SK-N-SH (cell line): ENCODE data around the gene AKAP9. TPM values are rescaled to one million over a fixed set of nuclear protein-coding genes. Genes with fewer than 3 reads are reported as not detected.

Experiments used
- CTCF ChIA-PET: fragments of 300-600, 350-600 bp; formaldehyde crosslinking; extraction: SDS; loops from one replicate; lab custom pipeline; 2021; lab: Yijun Ruan, JAX
- POLR2A ChIA-PET: fragments of 350-600 bp; sonication (Branson Sonifier 250); formaldehyde crosslinking; extraction: SDS; loops from one replicate; lab custom pipeline; 2020; ENCODE audit warnings: antibody characterized with exemption, inconsistent platforms; lab: Yijun Ruan, JAX
- DNase-seq: peaks from one replicate; pipeline ENCODE4 v3.0.0; 2012
- H2AFZ ChIP-seq: fragments of 200-600 bp; sonication (generic); 2 replicates; pipeline ENCODE4 v1.8.1; 2016; ENCODE audit warnings: antibody characterized with exemption, mild to moderate bottlenecking, low read depth
- H3F3A ChIP-seq: fragments of 200-600 bp; sonication (generic); replicated peaks from 2 replicates; pipeline ENCODE3; 2016; ENCODE audit warnings: antibody characterized with exemption, mild to moderate bottlenecking; ENCODE audit not compliant: insufficient read depth
- H3K27ac ChIP-seq, 2 experiments: fragments of 200-500 bp in 1 of 2; fragments of 200-600 bp in 1 of 2; sonication (Bioruptor generic) in 1 of 2; sonication (generic), shearing (Covaris generic) in 1 of 2; 2 replicates each; pipeline versions ENCODE4 v1.5.1 to v1.6.1; 2014 to 2016; ENCODE audit warnings: low read depth in 2 of 2, inconsistent platforms in 1 of 2, low read length in 1 of 2, mild to moderate bottlenecking in 1 of 2, mixed read lengths in 1 of 2
- H3K27me3 ChIP-seq: fragments of 200-600 bp; sonication (generic), shearing (Covaris generic); 2 replicates; pipeline ENCODE4 v1.6.1; 2016; ENCODE audit warnings: mixed run types; ENCODE audit not compliant: insufficient read depth
- H3K36me3 ChIP-seq, 2 experiments: fragments of 200-500 bp in 1 of 2; fragments of 200-600 bp in 1 of 2; sonication (Bioruptor generic) in 1 of 2; sonication (generic) in 1 of 2; replicated peaks in 1 of 2; 2 replicates each; pipeline versions ENCODE3 to v1.5.1; 2014 to 2016; ENCODE audit warnings: low read length in 1 of 2, mild to moderate bottlenecking in 1 of 2; ENCODE audit not compliant: insufficient read depth in 2 of 2, control insufficient read depth in 1 of 2
- H3K4me1 ChIP-seq, 2 experiments: fragments of 200-500 bp in 1 of 2; fragments of 200-600 bp in 1 of 2; sonication (Bioruptor generic) in 1 of 2; sonication (generic), shearing (Covaris generic) in 1 of 2; 2 replicates each; pipeline versions ENCODE4 v1.5.1 to v1.6.1; 2014 to 2016; ENCODE audit warnings: low read depth in 1 of 2, low read length in 1 of 2, mixed run types in 1 of 2; ENCODE audit not compliant: insufficient read depth in 2 of 2, control insufficient read depth in 1 of 2
- H3K4me2 ChIP-seq: fragments of 200-600 bp; sonication (generic), shearing (Covaris generic); 2 replicates; pipeline ENCODE4 v1.6.1; 2017; ENCODE audit warnings: mixed run types
- H3K4me3 ChIP-seq, 2 experiments: fragments of 200-500 bp in 1 of 2; fragments of 200-600 bp in 1 of 2; sonication (Bioruptor generic) in 1 of 2; sonication (generic), shearing (Covaris generic) in 1 of 2; 2 replicates each; pipeline versions ENCODE4 v1.5.1 to v1.8.1; 2014 to 2016; ENCODE audit warnings: low read depth in 2 of 2, inconsistent platforms in 1 of 2, low read length in 1 of 2, mild to moderate bottlenecking in 1 of 2, mixed read lengths in 1 of 2, moderate library complexity in 1 of 2
- H3K79me2 ChIP-seq: fragments of 200-600 bp; sonication (generic); 2 replicates; pipeline ENCODE4 v1.8.1; 2017; ENCODE audit warnings: mild to moderate bottlenecking; ENCODE audit not compliant: insufficient read depth
- H3K9ac ChIP-seq: fragments of 200-600 bp; sonication (generic); 2 replicates; pipeline ENCODE4 v1.6.1; 2017; ENCODE audit warnings: mixed run types
- H3K9me2 ChIP-seq: fragments of 200-600 bp; sonication (generic); 2 replicates; pipeline ENCODE4 v1.6.1; 2017; ENCODE audit warnings: mixed run types
- H3K9me3 ChIP-seq: fragments of 200-600 bp; sonication (generic); 2 replicates; pipeline ENCODE4 v1.6.1; 2017; ENCODE audit warnings: mixed run types, mild to moderate bottlenecking, moderate library complexity
- H4K20me1 ChIP-seq: fragments of 200-600 bp; sonication (generic); 2 replicates; pipeline ENCODE4 v1.6.1; 2017; ENCODE audit warnings: mild to moderate bottlenecking, mixed run types; ENCODE audit not compliant: insufficient read depth
- EP300 ChIP-seq, 2 experiments: IDR thresholded peaks; 2 replicates each; pipeline versions ENCODE4 v1.4.0 to v1.6.1; 2012; ENCODE audit warnings: borderline replicate concordance in 1 of 2, low read depth in 1 of 2, low read length in 1 of 2
- FOSL2 ChIP-seq: IDR thresholded peaks from 2 replicates; pipeline ENCODE4 v1.4.0; 2012; ENCODE audit warnings: low read depth, mild to moderate bottlenecking, moderate library complexity, borderline replicate concordance
- FOXJ3 ChIP-seq: sonication (generic); formaldehyde crosslinking; IDR thresholded peaks from 2 replicates; pipeline ENCODE4 v1.5.1; 2020; ENCODE audit warnings: mild to moderate bottlenecking, missing genetic modification reagents
- FOXM1 ChIP-seq: IDR thresholded peaks from 2 replicates; pipeline ENCODE4 v1.4.0; 2012; ENCODE audit warnings: low read depth, mild to moderate bottlenecking
- GABPA ChIP-seq: IDR thresholded peaks from 2 replicates; pipeline ENCODE4 v1.4.0; 2012; ENCODE audit warnings: low read depth, mild to moderate bottlenecking
- GATA2 ChIP-seq: sonication (generic); formaldehyde crosslinking; IDR thresholded peaks from 2 replicates; pipeline ENCODE4 v1.5.0; 2020; ENCODE audit warnings: mild to moderate bottlenecking, missing genetic modification reagents
- IRF3 ChIP-seq: fragments of 150-350 bp; IDR thresholded peaks from 2 replicates; pipeline ENCODE4 v1.6.1; 2016; ENCODE audit warnings: mild to moderate bottlenecking, low read depth, low read length
- MEF2A ChIP-seq: IDR thresholded peaks from 2 replicates; pipeline ENCODE4 v1.4.0; 2012; ENCODE audit warnings: low read depth, borderline replicate concordance
- MXI1 ChIP-seq: IDR thresholded peaks from 2 replicates; pipeline ENCODE4 v1.6.1; 2012; ENCODE audit warnings: mild to moderate bottlenecking, low read depth, low read length, improper control_type of control experiment
- POLR2AphosphoS5 ChIP-seq: IDR thresholded peaks from 2 replicates; pipeline ENCODE4 v1.6.1; 2012; ENCODE audit warnings: low read depth, low read length
- RAD21 ChIP-seq: IDR thresholded peaks from 2 replicates; pipeline ENCODE4 v1.6.1; 2012; ENCODE audit warnings: mild to moderate bottlenecking, low read length
- RCOR1 ChIP-seq: fragments of 150-350 bp; IDR thresholded peaks from 2 replicates; pipeline ENCODE4 v1.6.1; 2017; ENCODE audit warnings: antibody characterized with exemption, low read length
- RXRA ChIP-seq: IDR thresholded peaks from 2 replicates; pipeline ENCODE4 v1.4.0; 2012; ENCODE audit warnings: low read depth, mild to moderate bottlenecking, borderline replicate concordance
- SMC3 ChIP-seq: IDR thresholded peaks from 2 replicates; pipeline ENCODE4 v1.6.1; 2012; ENCODE audit warnings: low read depth, low read length, improper control_type of control experiment
- TCF12 ChIP-seq: IDR thresholded peaks from 2 replicates; pipeline ENCODE4 v1.4.0; 2012
- YY1 ChIP-seq: IDR thresholded peaks from 2 replicates; pipeline ENCODE4 v1.4.0; 2012; ENCODE audit warnings: low read depth, mild to moderate bottlenecking
- WGBS: methylation state at CpG from one replicate; pipeline ENCODE4 v1.1.6; 2017; ENCODE audit warnings: low lambda C conversion rate; 5-methylcytosine and 5-hydroxymethylcytosine counted together
- polyA plus RNA-seq, 3 experiments: library from polyadenylated mRNA; depleted of rRNA; stranded (reverse); fragments of >200 nt; gene quantifications; 2 replicates each; pipeline ENCODE4 v1.2.3, GENCODE V29; 2012
- TF ChIP-seq, protein P1 (sequence below): IDR thresholded peaks from 2 replicates; pipeline ENCODE4; 2012
- TF ChIP-seq, protein P2 (sequence below): fragments of 200-600 bp; sonication (generic); IDR thresholded peaks from 2 replicates; pipeline ENCODE4 v1.6.1; 2017; ENCODE audit warnings: antibody characterized with exemption, mild to moderate bottlenecking, moderate library complexity

Gene AKAP9
- polyA plus RNA-seq, 1 of the 3 experiments (the other 2 are of a cell fraction) = 13.1 TPM

GRCh38 chr7:91974066-91974465 lies 33.4 kb downstream of the AKAP9 start:
- Histone ChIP-seq H2AFZ (no peak overlapping the region), H3F3A (no peaks in the 10 kb centered on the region), H3K9ac (no peak overlapping the region), H3K27me3 (no peaks in the 10 kb centered on the region), H3K9me3 (no peaks in the 10 kb centered on the region), H4K20me1 (peaks cover 13% of the 10 kb centered on the region), H3K27ac (no peak overlapping the region), H3K79me2 (peaks cover 58% of the 10 kb centered on the region), H3K36me3 (peaks cover 4 to 17% of the 10 kb centered on the region in 2 experiments), H3K4me1 (no peaks in the 10 kb centered on the region), H3K9me2 (no peaks in the 10 kb centered on the region), H3K4me3 (no peak overlapping the region), H3K4me2 (no peak overlapping the region)
- TF ChIP-seq MXI1 (no peak), IRF3 (no peak), MEF2A (no peak), GABPA (no peak)
- POLR2A ChIA-PET = no interaction called here
- CTCF ChIA-PET = no interaction called here
- DNase-seq = no peak

DNA sequence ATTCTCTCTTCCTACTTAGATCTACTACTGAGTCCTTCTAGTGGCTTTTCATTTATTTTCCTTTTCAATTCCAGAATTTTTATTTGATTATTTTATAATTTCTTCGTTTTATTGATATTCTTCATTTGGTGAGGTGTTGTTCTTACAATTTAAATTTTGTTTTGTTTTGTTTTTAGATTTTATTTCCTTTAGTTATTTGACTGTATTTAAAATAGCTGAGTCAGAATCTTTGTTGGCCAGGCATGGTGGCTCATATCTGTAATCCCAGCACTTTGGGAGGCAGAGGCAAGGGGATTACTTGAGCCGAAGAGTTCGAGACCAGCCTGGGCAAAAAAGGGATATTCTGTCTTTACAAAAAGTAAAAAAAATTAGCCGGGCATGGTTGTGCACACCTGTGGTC lies 36.1 kb downstream of the AKAP9 start:
- H2AFZ ChIP-seq = no peak overlapping the region

More for the DNA sequence above, 36.1 kb downstream of the AKAP9 start:
- Histone ChIP-seq H4K20me1 (no peaks in the 10 kb centered on the region; the same call in 1 of the 2 replicates), H3K4me1 (no peaks in the 10 kb centered on the region), H3K36me3 (peaks cover 4 to 22% of the 10 kb centered on the region in 2 experiments), H3K4me3 (no peak overlapping the region), H3K27me3 (no peaks in the 10 kb centered on the region), H3F3A (peaks cover 10% of the 10 kb centered on the region), H3K9me3 (no peaks in the 10 kb centered on the region), H3K4me2 (no peak overlapping the region), H3K79me2 (peaks cover 42% of the 10 kb centered on the region), H3K9ac (no peak overlapping the region), H3K27ac (no peak overlapping the region), H3K9me2 (no peaks in the 10 kb centered on the region)
- POLR2A ChIA-PET = no interaction called here
- no peak for TF ChIP-seq FOSL2
- TF ChIP-seq RAD21 = no peak
- TF ChIP-seq, protein P1, sequence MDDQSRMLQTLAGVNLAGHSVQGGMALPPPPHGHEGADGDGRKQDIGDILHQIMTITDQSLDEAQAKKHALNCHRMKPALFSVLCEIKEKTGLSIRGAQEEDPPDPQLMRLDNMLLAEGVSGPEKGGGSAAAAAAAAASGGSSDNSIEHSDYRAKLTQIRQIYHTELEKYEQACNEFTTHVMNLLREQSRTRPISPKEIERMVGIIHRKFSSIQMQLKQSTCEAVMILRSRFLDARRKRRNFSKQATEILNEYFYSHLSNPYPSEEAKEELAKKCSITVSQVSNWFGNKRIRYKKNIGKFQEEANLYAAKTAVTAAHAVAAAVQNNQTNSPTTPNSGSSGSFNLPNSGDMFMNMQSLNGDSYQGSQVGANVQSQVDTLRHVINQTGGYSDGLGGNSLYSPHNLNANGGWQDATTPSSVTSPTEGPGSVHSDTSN = no peak
- TF ChIP-seq GABPA = no peak
- no peak for TF ChIP-seq POLR2AphosphoS5
- TF ChIP-seq TCF12 = no peak
- no peak for TF ChIP-seq GATA2
- no peak for TF ChIP-seq YY1
- TF ChIP-seq MEF2A = no peak
- TF ChIP-seq RXRA = no peak
- TF ChIP-seq EP300 (IDR thresholded peaks at IDR 0.05; ENCODE audit: borderline replicate concordance in 1 of 2, low read depth in 1 of 2, low read length in 1 of 2) = no peak
- TF ChIP-seq FOXJ3 (CRISPR knock-in tag) = no peak
- no peak for TF ChIP-seq SMC3
- TF ChIP-seq RCOR1 = no peak
- TF ChIP-seq, protein P2, sequence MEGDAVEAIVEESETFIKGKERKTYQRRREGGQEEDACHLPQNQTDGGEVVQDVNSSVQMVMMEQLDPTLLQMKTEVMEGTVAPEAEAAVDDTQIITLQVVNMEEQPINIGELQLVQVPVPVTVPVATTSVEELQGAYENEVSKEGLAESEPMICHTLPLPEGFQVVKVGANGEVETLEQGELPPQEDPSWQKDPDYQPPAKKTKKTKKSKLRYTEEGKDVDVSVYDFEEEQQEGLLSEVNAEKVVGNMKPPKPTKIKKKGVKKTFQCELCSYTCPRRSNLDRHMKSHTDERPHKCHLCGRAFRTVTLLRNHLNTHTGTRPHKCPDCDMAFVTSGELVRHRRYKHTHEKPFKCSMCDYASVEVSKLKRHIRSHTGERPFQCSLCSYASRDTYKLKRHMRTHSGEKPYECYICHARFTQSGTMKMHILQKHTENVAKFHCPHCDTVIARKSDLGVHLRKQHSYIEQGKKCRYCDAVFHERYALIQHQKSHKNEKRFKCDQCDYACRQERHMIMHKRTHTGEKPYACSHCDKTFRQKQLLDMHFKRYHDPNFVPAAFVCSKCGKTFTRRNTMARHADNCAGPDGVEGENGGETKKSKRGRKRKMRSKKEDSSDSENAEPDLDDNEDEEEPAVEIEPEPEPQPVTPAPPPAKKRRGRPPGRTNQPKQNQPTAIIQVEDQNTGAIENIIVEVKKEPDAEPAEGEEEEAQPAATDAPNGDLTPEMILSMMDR = no peak
- TF ChIP-seq FOXM1 = no peak
- WGBS = 99% methylated on average over 4 of the region's 4 CpGs
- CTCF ChIA-PET = no interaction called here
- no peak for DNase-seq
